Liver (tissue), 9 donors: ENCODE data around the gene SH3BP2. TPM values are rescaled to one million over a fixed set of nuclear protein-coding genes. Genes with fewer than 3 reads are reported as not detected.

Source experiments
- DNase-seq: peaks from one replicate; pipeline ENCODE4 v3.0.0-alpha.2; 2017; ENCODE audit warnings: low spot score
- H3K27ac ChIP-seq, 2 donors: one replicate each; pipeline ENCODE4 v1.7.0; 2013; ENCODE audit warnings: inconsistent platforms in 2 of 2, low read length in 2 of 2, control low read depth in 1 of 2, low read depth in 1 of 2, mild to moderate bottlenecking in 1 of 2
- H3K27me3 ChIP-seq, 4 donors: one replicate each; pipeline versions ENCODE4 v1.6.1 to v1.7.0; 2013; ENCODE audit warnings: low read length in 3 of 4, inconsistent platforms in 1 of 4, mild to moderate bottlenecking in 1 of 4, moderate library complexity in 1 of 4; ENCODE audit not compliant: control insufficient read depth in 4 of 4, insufficient read depth in 4 of 4
- H3K36me3 ChIP-seq, 4 donors: one replicate each; pipeline versions ENCODE4 v1.6.1 to v1.7.0; 2013; ENCODE audit warnings: low read length in 3 of 4, mild to moderate bottlenecking in 3 of 4, low read depth in 1 of 4, moderate library complexity in 1 of 4; ENCODE audit not compliant: control insufficient read depth in 4 of 4, insufficient read depth in 3 of 4
- H3K4me1 ChIP-seq, 4 donors: one replicate each; pipeline versions ENCODE4 v1.6.1 to v1.7.0; 2013; ENCODE audit warnings: low read length in 3 of 4, mild to moderate bottlenecking in 3 of 4, moderate library complexity in 1 of 4; ENCODE audit not compliant: control insufficient read depth in 4 of 4, insufficient read depth in 4 of 4
- H3K4me3 ChIP-seq, 3 donors: one replicate each; pipeline versions ENCODE4 v1.6.1 to v1.7.0; 2013; ENCODE audit warnings: low read length in 3 of 3, control low read depth in 1 of 3, low read depth in 1 of 3, mild to moderate bottlenecking in 1 of 3
- H3K9ac ChIP-seq, 2 donors: one replicate each; pipeline ENCODE4 v1.7.0; 2013; ENCODE audit warnings: low read length in 2 of 2, mild to moderate bottlenecking in 2 of 2, moderate library complexity in 2 of 2, control low read depth in 1 of 2, low read depth in 1 of 2
- H3K9me3 ChIP-seq, 4 donors: one replicate each; pipeline versions ENCODE4 v1.6.1 to v1.7.0; 2013; ENCODE audit warnings: low read length in 3 of 4; ENCODE audit not compliant: control insufficient read depth in 4 of 4
- ATF3 ChIP-seq: IDR thresholded peaks from 2 replicates; pipeline ENCODE4 v1.6.1; 2016; ENCODE audit warnings: antibody characterized with exemption
- CTCF ChIP-seq: fragments of 150-350 bp; IDR thresholded peaks from 2 replicates; pipeline ENCODE4 v1.5.1; 2017; ENCODE audit warnings: improper control_type of control experiment, low read depth, low read length; ENCODE audit not compliant: missing input control
- EGR1 ChIP-seq, 2 donors: IDR thresholded peaks; 2 replicates each; pipeline ENCODE4 v1.6.1; 2016 to 2018; ENCODE audit warnings: antibody characterized with exemption in 2 of 2, low read depth in 2 of 2
- FOXA1 ChIP-seq: IDR thresholded peaks from 2 replicates; pipeline ENCODE4 v1.6.1; 2016; ENCODE audit warnings: antibody characterized with exemption
- FOXA2 ChIP-seq: IDR thresholded peaks from 2 replicates; pipeline ENCODE4 v1.6.1; 2016; ENCODE audit warnings: antibody characterized with exemption
- HNF4A ChIP-seq, 2 donors: conservative IDR thresholded peaks; 2 replicates each; pipeline ENCODE4 v1.6.1; 2016; ENCODE audit warnings: antibody characterized with exemption in 2 of 2, mild to moderate bottlenecking in 2 of 2
- HNF4G ChIP-seq: IDR thresholded peaks from 2 replicates; pipeline ENCODE4 v1.6.1; 2016; ENCODE audit warnings: antibody characterized with exemption
- JUND ChIP-seq, 2 donors: IDR thresholded peaks; 2 replicates each; pipeline ENCODE4 v1.6.1; 2016; ENCODE audit warnings: antibody characterized with exemption in 2 of 2
- NR2F2 ChIP-seq: IDR thresholded peaks from 2 replicates; pipeline ENCODE4 v1.6.1; 2016; ENCODE audit warnings: antibody characterized with exemption
- RAD21 ChIP-seq, 2 donors: IDR thresholded peaks; 2 replicates each; pipeline ENCODE4 v1.6.1; 2016; ENCODE audit warnings: antibody characterized with exemption in 2 of 2, mild to moderate bottlenecking in 2 of 2
- RXRA ChIP-seq, 2 donors: IDR thresholded peaks; 2 replicates each; pipeline ENCODE4 v1.6.1; 2017 to 2018; ENCODE audit warnings: antibody characterized with exemption in 2 of 2, mild to moderate bottlenecking in 1 of 2
- SP1 ChIP-seq: IDR thresholded peaks from 2 replicates; pipeline ENCODE4 v1.6.1; 2018; ENCODE audit warnings: antibody characterized with exemption, mild to moderate bottlenecking
- TAF1 ChIP-seq: conservative IDR thresholded peaks from 2 replicates; pipeline ENCODE4 v1.6.1; 2016; ENCODE audit warnings: antibody characterized with exemption, mild to moderate bottlenecking
- YY1 ChIP-seq: IDR thresholded peaks from 2 replicates; pipeline ENCODE4 v1.6.1; 2016; ENCODE audit warnings: antibody characterized with exemption, mild to moderate bottlenecking
- WGBS: extraction: QIAGEN DNeasy Blood & Tissue Kit; methylation state at CpG from one replicate; pipeline ENCODE4 v1.1.7; 2013; 5-methylcytosine and 5-hydroxymethylcytosine counted together
- polyA plus RNA-seq, 2 donors: library from polyadenylated mRNA; stranded (reverse) in 1 of 2; unstranded in 1 of 2; fragments of 200-250 nt in 1 of 2; fragments of >200 nt in 1 of 2; fragmentation: Nextera tagmentation in 1 of 2; extraction: Ambion mirVana in 1 of 2; gene quantifications; one replicate each; pipeline versions ENCODE4 v1.2.1 to v1.2.3, GENCODE V29; 2013 to 2015
- total RNA-seq, 2 donors: library from RNA; depleted of rRNA; stranded (reverse); fragments of >200 nt; gene quantifications; one replicate each; pipeline ENCODE4 v1.2.3, GENCODE V29; 2014
- TF ChIP-seq, protein P1 (sequence below): IDR thresholded peaks from 2 replicates; pipeline ENCODE4 v1.6.1; 2016; ENCODE audit warnings: antibody characterized with exemption
- TF ChIP-seq, protein P2 (sequence below): IDR thresholded peaks from 2 replicates; pipeline ENCODE4 v1.6.1; 2016; ENCODE audit warnings: antibody characterized with exemption
- TF ChIP-seq, protein P3 (sequence below): IDR thresholded peaks from 2 replicates; pipeline ENCODE4 v1.6.1; 2016; ENCODE audit warnings: antibody characterized with exemption, mild to moderate bottlenecking
- donor health status: healthy.
- donor health status: healthy.
- donor health status: healthy.
- donor health status: healthy.
- donor health status: healthy.

SH3BP2 gene
- total and polyA plus RNA-seq, 4 donors: 17.9 to 80.2 (median 38.5) TPM

GRCh38 chr4:2756691-2757350, 36.1 kb upstream of the SH3BP2 start:
- Histone ChIP-seq H3K27me3 (no peaks in the 10 kb centered on the region), H3K36me3 (peaks cover 0 to 3% (median 3%) of the 10 kb centered on the region in 4 donors), H3K9me3 (no peaks in the 10 kb centered on the region), H3K9ac (no peak overlapping the region), H3K4me1 (peaks cover 8 to 23% (median 17%) of the 10 kb centered on the region in 4 donors), H3K4me3 (peak overlapping the region in 1 of 3 donors; percentile 76), H3K27ac (peak overlapping the region in 1 of 2 donors; percentile 11)
- WGBS: 81% methylated on average over 25 of the region's 25 CpGs
- DNase-seq: no peak
- TF ChIP-seq RAD21 (IDR thresholded peaks at IDR 0.05) (no peak), HNF4G (no peak), TAF1 (no peak), EGR1 (IDR thresholded peaks at IDR 0.05; ENCODE audit: low read depth in 2 of 2) (no peak), NR2F2 (no peak), HNF4A (conservative IDR thresholded peaks at IDR 0.05) (no peak), CTCF (no peak), FOXA2 (no peak), JUND (IDR thresholded peaks at IDR 0.05) (no peak), SP1 (no peak), FOXA1 (no peak), YY1 (no peak)
- TF ChIP-seq, protein P1, sequence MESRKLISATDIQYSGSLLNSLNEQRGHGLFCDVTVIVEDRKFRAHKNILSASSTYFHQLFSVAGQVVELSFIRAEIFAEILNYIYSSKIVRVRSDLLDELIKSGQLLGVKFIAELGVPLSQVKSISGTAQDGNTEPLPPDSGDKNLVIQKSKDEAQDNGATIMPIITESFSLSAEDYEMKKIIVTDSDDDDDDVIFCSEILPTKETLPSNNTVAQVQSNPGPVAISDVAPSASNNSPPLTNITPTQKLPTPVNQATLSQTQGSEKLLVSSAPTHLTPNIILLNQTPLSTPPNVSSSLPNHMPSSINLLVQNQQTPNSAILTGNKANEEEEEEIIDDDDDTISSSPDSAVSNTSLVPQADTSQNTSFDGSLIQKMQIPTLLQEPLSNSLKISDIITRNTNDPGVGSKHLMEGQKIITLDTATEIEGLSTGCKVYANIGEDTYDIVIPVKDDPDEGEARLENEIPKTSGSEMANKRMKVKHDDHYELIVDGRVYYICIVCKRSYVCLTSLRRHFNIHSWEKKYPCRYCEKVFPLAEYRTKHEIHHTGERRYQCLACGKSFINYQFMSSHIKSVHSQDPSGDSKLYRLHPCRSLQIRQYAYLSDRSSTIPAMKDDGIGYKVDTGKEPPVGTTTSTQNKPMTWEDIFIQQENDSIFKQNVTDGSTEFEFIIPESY: no peak
- TF ChIP-seq, protein P2, sequence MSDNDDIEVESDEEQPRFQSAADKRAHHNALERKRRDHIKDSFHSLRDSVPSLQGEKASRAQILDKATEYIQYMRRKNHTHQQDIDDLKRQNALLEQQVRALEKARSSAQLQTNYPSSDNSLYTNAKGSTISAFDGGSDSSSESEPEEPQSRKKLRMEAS: no peak

DNA sequence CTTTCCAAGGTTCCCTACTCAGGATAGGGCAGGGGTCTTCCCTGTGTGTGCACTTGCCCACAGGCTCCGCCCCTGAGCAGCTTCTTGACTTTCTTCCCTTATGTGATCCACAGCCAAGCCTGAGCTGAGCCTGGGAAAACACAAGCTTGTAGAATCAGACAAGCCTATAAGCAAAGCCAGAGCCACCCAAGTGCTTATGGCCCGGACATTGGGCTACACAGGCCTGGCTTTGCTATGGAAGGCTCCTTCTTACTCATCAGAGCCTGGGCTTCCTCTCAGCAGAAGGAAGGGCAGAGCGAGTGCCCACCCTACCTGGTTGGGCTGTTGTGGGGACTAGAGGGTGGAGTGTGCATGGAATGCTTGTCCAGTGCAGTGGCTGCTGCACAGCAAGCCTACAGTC, 35.5 kb upstream of the SH3BP2 start:
- Histone ChIP-seq H3K27ac (no peak overlapping the region), H3K9me3 (no peaks in the 10 kb centered on the region), H3K36me3 (peaks cover 0 to 3% (median 1%) of the 10 kb centered on the region in 4 donors), H3K4me1 (peaks cover 8 to 23% (median 18%) of the 10 kb centered on the region in 4 donors), H3K9ac (no peak overlapping the region), H3K27me3 (no peaks in the 10 kb centered on the region), H3K4me3 (no peak overlapping the region)
- DNase-seq: no peak
- TF ChIP-seq CTCF (no peak), HNF4A (conservative IDR thresholded peaks at IDR 0.05) (no peak), RXRA (IDR thresholded peaks at IDR 0.05) (no peak), YY1 (no peak), EGR1 (IDR thresholded peaks at IDR 0.05; ENCODE audit: low read depth in 2 of 2) (no peak), SP1 (no peak), FOXA2 (no peak), HNF4G (no peak), ATF3 (no peak), TAF1 (no peak), NR2F2 (no peak), JUND (IDR thresholded peaks at IDR 0.05) (no peak)
- TF ChIP-seq, protein P2: no peak
- TF ChIP-seq, protein P1: no peak
- TF ChIP-seq, protein P3, sequence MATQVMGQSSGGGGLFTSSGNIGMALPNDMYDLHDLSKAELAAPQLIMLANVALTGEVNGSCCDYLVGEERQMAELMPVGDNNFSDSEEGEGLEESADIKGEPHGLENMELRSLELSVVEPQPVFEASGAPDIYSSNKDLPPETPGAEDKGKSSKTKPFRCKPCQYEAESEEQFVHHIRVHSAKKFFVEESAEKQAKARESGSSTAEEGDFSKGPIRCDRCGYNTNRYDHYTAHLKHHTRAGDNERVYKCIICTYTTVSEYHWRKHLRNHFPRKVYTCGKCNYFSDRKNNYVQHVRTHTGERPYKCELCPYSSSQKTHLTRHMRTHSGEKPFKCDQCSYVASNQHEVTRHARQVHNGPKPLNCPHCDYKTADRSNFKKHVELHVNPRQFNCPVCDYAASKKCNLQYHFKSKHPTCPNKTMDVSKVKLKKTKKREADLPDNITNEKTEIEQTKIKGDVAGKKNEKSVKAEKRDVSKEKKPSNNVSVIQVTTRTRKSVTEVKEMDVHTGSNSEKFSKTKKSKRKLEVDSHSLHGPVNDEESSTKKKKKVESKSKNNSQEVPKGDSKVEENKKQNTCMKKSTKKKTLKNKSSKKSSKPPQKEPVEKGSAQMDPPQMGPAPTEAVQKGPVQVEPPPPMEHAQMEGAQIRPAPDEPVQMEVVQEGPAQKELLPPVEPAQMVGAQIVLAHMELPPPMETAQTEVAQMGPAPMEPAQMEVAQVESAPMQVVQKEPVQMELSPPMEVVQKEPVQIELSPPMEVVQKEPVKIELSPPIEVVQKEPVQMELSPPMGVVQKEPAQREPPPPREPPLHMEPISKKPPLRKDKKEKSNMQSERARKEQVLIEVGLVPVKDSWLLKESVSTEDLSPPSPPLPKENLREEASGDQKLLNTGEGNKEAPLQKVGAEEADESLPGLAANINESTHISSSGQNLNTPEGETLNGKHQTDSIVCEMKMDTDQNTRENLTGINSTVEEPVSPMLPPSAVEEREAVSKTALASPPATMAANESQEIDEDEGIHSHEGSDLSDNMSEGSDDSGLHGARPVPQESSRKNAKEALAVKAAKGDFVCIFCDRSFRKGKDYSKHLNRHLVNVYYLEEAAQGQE: no peak
- WGBS: 93% methylated on average over 3 of the region's 3 CpGs
